Hypothalamus (tissue), 51 donors: Measurements from ENCODE around the gene EMD.
A peak's percentile ranks its signal among the peaks of the same experiment; 100 is the strongest.
"Not testable (repeated sequence)": the region's sequence is repeated elsewhere in the genome, so short reads cannot be mapped to it uniquely, and the experiment has no call there.

Source experiments
- DNase-seq, 51 donors: peaks; one replicate each; lab custom pipeline; 2025; lab: John Stamatoyannopoulos, UW

EMD gene

GRCh38 chrX:154378799-154379568 lies at the start of gene EMD:
Gene EMD, plus strand, starts transcription at chrX:154379295. Its CDS starts 190 bp downstream, at chrX:154379485.
- peak; percentile 63 to 100 (median 98) for DNase-seq

- no peak for DNase-seq
These were observed 46.5 kb upstream of the EMD start for GRCh38 chrX:154332561-154332960.

GRCh38 chrX:154333116-154333515 lies 46.0 kb upstream of the EMD start:
- DNase-seq, result no peak

- no peak for DNase-seq
These were observed 45.2 kb upstream of the EMD start for GRCh38 chrX:154333837-154334271.

- no peak for DNase-seq
These were observed 44.6 kb upstream of the EMD start for GRCh38 chrX:154334496-154334895.

- not testable (repeated sequence) for DNase-seq
These were observed 37.4 kb upstream of the EMD start for GRCh38 chrX:154341399-154342298.

GRCh38 chrX:154343063-154343462 lies 36.0 kb upstream of the EMD start:
- DNase-seq, result not testable (repeated sequence)

GRCh38 chrX:154343620-154344019 lies 35.5 kb upstream of the EMD start:
- DNase-seq, result not testable (repeated sequence)

GRCh38 chrX:154348114-154348531 lies 31.0 kb upstream of the EMD start:
- no peak for DNase-seq

- DNase-seq, result no peak
These were observed 30.3 kb upstream of the EMD start for GRCh38 chrX:154348646-154349358.

GRCh38 chrX:154349359-154349935 lies 29.6 kb upstream of the EMD start:
- no peak for DNase-seq

GRCh38 chrX:154349979-154350378 lies 29.1 kb upstream of the EMD start:
- no peak for DNase-seq

GRCh38 chrX:154350429-154351182 lies 28.5 kb upstream of the EMD start:
- DNase-seq, result no peak

GRCh38 chrX:154351183-154352011 lies 27.7 kb upstream of the EMD start:
- no peak for DNase-seq

GRCh38 chrX:154352012-154352401 lies 27.1 kb upstream of the EMD start:
- DNase-seq, result no peak

- no peak for DNase-seq
These were observed 26.6 kb upstream of the EMD start for GRCh38 chrX:154352466-154352865.

GRCh38 chrX:154353172-154353843 lies 25.8 kb upstream of the EMD start:
- DNase-seq, result no peak

GRCh38 chrX:154354013-154354412 lies 25.1 kb upstream of the EMD start:
- DNase-seq, result no peak
